HG02623 (cell line): Measurements from ENCODE around the gene KATNAL1.
"Not testable (repeated sequence)": the region's sequence is repeated elsewhere in the genome, so short reads cannot be mapped to it uniquely, and the experiment has no call there.

ENCODE experiments used
- ATAC-seq: cut with Tn5 transposase; IDR thresholded peaks from one replicate; pipeline ENCODE4 v1.9.1; 2021; ENCODE audit warnings: moderate library complexity; ENCODE audit not compliant: unreplicated experiment

The KATNAL1 gene

DNA sequence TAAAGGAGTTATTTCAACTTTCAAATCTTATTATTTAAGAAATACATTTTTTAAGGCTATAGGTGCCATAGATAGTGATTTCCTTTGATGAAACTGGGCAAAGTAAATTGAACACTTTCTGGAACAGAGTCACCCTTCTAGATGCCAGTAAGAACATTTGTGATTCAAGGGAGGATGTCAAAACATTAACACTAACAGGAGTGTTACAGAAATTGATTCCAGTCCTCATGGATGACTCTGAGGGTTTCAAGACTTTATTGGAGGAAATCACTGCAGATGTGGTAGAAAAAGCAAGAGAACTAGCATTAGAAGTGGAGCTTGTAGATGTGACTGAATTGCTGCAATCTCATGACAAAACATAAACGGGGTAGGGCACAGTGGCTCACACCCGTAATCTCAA lies 12.2 kb downstream of the KATNAL1 start:
- ATAC-seq: no peak

DNA sequence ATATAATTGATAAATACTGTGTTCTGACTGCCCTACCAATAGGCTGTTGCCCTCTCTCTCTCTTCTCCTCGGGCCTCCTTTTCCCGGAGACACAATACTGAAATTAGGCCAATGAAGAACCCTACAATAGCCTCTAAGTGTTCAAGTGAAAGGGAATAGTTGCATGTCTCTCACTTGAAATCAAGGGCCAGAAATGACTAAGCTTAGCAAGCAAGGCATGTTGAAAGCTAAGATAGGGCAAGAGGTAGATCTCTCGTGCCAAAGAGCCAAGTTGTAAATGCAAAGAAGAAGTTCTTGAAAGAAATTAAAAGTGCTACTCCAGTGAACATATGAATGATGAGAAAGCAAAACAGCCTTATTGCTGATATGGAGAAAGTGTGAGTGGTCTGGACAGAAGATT lies 13.3 kb downstream of the KATNAL1 start:
- no peak for ATAC-seq

DNA sequence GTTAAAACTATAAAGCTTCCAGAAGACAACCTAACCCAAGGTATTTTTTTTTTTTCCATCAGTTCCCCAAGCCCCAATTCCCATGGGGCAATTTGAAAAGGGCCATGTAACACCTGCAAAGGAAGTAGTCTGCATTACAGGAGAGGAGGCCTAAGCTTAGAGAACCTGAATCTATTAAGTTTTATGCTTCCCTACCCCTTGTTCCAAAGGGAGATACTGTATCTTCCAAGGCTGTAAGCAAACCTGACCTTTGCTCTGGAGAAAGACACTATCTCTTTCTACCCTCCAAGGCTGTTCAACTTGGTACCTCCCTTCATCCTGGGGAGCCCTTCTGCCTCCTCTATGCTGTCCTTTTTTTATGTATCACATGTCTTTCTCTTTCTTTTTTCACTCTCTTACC lies 15.0 kb downstream of the KATNAL1 start:
- no peak for ATAC-seq

DNA sequence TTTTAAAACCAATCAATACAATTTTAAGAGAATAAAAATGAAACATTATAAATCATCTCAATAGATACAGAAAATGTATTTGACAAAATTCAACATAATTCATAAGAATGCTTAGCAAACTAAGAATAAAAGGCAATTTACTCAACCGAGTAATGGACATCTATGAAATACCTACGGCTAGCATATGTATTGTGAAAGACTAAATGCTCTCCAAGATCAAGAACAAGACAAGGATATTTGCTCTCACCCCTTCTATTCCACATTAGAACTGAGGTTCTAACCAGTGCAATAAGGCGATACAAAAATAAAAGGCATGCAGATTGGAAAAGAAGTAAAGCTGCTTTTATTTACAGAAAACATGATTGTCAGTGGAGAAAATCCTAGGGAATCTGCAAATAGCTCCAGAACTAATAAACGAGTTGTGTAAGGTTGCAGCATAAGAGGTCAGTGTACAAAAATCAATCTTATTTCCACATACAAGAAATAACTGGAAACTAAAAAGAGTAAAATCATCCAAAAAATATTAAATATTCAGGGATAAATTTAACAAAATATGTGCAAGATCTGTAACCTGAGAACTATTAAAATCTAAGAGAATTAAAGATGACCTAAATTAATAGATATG lies 16.4 kb downstream of the KATNAL1 start:
- ATAC-seq: no peak

DNA sequence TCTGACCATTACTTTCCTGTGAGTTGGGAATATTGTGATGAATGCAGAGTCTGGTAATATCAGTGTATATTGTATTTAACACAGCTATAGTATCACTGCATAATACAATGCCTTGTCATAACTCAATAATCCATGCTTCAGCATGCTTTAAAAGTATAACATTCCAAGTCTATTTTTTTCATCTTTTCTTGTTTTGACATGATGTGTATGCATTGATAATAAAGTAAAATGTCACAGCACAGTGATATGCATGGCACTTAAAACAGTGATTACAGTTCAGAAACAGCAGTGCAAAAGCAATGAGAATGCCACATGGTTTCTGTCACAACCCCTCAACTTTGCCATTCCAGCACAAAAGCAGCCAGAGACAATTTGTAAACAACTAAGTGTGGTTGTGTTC lies 17.8 kb downstream of the KATNAL1 start:
- ATAC-seq: no peak

DNA sequence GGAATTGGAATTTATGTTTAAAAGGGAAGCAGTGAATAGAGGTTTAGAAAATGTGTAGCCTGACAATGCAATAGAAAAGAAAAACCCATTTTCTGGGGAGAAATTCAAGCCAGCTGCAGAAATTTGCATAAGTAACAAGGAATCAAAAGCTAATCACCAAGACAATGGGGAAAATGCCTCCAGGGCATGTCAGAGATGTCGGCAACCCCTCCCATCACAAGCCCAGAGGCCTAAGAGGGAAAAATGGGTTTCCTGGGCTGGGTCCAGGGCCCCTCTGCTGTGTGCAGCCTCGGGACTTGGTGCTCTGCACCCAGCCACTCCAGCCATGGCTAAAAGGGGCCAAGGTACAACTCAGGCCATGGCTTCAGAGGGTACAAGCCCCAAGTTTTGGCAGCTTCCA lies 21.3 kb downstream of the KATNAL1 start:
- ATAC-seq: not testable (repeated sequence)

DNA sequence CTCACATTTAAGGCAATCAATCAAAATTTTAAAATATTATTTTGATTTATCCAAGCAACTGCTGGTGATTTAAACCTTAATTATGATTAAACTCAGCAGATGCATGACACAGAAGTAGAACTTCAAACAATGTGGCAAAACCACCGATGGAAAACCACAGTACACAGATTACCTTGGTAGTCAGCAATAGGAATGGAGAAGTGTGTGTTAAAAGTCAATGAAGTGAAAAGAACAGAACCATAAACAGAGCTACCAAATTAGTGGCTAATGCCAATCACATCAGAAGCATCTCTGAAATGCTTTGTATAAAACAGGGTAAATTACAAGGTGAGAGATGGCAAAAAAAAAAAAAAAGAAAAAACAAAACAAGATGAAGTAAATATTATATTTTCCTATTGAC lies 31.2 kb downstream of the KATNAL1 start:
- no peak for ATAC-seq

DNA sequence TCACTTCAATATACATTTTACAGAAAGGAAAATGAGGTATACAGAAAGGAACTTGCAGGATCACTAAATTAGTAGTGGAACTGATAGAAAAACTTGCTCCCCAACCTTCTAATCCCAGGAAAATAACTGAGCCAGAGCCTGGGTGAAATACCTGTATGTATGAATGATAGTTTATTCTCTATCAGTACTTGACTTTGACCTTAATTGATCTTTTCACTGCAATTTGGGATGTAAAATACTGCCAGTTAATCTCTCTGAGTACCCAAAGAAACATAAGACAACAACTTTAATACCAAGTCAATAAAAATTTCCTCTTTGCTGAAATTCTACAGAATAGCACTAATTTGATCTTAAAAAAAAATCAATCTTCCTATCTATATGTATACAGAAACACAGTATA lies 33.3 kb downstream of the KATNAL1 start:
- ATAC-seq: no peak

DNA sequence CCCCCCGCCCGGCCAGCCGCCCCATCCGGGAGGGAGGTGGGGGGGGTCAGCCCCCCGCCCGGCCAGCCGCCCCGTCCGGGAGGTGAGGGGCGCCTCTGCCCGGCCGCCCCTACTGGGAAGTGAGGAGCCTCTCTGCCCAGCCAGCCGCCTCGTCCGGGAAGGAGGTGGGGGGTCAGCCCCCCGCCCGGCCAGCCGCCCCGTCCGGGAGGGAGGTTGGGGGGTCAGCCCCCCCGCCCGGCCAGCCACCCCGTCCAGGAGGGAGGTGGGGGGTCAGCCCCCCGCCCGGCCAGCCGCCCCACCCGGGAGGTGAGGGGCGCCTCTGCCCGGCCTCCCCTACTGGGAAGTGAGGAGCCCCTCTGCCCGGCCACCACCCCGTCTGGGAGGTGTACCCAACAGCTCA lies 37.3 kb downstream of the KATNAL1 start:
- ATAC-seq: not testable (repeated sequence)

DNA sequence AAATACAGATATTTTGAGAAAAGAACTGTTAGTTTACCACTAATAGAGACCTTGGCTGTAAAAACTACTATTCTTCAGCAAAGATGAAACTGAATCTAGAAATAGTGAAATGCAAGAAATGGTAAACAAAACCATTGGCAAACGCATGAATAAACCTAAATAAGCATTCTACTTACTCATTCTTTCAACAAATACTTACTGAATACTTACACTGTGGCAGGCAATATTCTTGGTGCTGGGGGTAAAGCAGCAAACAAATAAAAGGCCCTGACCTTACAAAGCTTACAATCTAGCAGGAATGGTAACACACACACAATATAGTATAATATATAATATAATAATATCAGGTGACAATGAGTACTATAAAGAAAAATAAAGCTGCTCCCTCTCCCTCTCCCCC lies 38.7 kb downstream of the KATNAL1 start:
- no peak for ATAC-seq

DNA sequence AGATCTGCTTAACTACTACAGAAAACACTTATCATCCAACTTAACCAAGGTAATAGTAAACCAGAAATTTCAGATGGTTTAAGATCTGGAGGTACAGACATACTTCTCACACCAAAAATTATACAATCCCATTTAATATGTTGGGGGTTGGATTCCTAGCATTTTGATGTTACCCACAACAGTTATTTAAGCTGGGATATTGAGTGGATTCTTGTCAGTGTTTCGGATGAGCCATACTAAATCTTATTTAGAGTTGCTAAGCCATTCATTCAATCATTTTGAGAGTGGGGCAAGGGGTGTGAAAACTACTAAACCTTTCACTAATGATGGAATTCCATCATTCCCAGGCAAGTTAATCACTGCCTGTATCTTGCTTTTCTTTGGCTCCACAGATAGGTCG lies 40.6 kb downstream of the KATNAL1 start:
- ATAC-seq: no peak

DNA sequence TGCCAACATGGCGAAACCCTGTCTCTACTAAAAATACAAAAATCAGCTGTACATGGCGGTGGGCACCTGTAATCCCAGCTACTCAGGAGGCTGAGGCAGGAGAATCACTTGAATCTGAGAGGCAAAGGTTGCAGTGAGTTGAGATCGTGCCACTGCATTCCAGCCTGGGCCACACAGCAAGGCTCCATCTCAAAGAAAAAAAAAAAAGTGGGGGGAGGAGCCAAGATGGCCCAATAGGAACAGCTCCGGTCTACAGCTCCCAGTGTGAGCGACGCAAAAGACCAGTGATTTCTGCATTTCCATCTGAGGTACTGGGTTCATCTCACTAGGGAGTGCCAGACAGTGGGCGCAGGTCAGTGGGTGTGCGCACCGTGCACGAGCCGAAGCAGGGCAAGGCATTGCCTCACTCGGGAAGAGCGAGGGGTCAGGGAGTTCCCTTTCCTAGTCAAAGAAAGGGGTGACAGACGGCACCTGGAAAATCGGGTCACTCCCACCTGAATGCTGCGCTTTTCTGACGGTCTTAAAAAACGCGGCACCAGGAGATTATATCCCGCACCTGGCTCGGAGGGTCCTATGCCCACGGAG lies 48.1 kb downstream of the KATNAL1 start:
- ATAC-seq: not testable (repeated sequence)

DNA sequence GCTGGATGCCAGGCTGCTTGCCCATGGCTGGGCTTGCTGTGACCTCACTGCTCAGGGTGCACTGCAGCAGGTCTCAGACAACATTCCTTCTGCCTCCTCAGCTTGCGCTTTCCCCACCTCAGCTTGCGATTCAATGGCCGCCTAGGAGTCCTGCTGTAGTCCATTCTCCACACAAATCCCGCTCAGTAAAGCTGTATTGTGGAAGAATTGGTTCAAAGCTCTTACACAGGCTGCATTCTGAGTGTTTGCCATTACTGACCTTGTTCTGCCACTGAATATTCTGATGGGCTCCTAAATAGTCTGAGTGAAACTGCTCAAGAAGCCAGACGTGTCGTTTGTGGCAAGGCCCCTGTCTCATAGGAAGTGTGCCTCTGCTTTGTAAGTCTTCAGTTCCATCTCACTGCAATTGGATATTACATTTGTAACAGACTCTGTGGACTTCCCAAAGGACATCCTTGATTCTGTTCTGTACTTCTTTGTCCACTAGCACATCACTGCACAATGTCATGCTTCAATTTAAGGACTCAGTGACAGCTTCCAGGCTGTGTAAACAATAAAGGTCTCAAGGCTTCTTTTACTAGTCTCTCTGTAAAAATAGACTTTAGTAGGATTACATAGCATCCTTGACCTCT lies 49.8 kb downstream of the KATNAL1 start:
- ATAC-seq: no peak

DNA sequence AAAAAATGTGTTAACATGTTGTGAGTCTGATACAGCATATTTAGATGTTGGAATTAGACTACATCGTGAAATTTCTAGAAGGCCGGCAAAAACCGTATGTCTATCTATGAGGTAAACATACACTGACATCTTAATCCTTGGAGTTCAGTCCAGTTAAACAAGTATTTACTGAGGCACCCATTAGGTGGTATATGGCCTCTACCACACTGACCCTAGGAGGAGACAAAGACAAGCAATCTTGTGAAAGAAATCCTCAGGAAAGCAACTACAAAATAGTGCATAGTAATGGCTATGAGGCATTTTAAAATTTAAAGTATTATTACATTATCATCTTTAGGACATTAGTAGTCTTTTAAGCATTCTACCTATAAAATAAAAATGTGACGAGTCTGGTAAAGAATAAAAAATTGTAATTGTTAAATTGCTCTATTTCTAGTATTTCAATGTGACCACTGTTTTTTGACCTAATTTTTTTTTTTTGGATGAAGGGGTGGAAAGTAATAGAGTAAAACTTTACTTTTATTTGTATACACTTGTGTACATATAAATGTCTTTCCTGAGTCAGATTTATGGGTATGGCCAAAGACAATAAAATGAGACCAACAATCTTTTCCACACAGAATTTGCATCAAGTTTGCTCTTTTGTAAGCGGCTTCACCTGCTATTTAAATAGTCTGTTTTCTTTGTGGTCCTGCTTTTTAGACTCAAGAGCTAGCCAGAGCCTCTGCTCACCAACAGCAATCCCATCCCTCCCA lies 50.5 kb downstream of the KATNAL1 start:
- no peak for ATAC-seq

DNA sequence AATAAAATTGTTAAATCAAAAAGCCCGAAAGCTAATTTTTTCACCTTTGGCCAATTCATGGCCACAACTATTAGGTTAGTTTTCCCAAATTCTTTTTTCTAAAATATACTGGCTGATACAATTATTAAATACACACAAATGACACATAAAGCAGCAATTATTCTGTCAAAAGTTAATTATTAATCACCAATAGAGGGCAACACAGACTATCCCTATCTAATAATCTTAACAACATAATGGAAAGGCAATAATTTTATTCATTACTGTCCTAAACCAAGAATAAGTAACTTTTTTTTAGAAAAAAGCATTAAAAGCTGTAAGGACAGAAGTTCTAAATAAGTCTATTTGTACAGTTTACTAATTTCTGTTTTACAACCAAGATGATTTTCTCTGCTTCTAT lies 51.7 kb downstream of the KATNAL1 start:
- ATAC-seq: no peak

DNA sequence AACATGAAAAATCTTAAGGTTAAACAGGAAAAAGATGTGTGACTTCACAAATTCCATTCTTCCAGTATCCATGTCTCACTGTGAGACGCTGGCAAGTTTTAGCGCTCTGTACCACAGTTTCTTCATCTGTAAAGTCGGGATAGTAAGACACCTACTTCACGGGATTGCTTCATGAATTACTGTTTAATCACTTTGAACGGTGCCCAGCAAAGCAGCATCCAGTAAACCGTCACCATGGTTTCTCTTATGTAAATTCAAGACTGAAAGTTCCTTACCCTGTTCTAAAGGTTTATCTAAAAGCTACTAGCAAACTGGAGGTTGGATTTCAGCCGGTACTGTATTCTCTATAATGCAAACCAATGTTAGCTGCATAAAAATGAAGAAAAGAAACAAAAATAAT lies 53.5 kb downstream of the KATNAL1 start:
- no peak for ATAC-seq

DNA sequence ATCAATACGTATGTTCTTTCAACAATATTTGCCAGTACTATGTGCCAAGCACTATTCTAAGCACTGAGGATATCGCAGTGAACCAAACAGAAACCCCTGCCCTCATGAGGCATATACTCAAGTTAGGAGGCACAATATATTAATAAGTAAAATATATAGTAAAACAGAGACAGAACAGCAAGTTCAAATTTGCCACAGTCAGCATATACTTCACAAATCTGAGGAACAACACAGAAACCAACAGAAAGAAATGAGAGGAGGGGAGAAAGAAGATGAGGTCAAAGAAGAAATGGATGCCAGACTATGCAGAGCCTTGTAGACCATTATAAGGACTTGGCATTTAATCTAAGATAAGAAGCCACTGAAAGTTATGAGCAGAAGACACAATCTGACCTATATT lies 59.9 kb downstream of the KATNAL1 start:
- no peak for ATAC-seq

DNA sequence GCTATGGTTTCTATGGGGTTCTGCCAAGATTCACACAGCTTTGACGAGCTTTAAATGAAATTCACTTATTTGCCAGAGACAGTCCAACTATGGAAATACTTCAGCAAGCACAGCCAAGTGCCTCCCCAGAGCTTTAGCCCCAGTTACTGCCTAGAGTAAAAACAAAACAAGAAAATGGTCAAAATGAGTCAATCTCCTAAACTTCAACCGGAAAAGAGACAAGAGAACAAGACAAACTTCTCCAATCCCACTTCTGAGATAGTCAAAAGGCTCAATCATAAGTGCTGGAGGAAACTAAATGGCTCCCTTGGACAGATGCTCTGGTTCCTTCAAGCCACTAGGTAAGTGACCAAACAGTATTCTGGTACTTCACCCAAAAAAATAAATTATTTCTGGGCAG lies 65.8 kb downstream of the KATNAL1 start:
- ATAC-seq: peak; percentile 68

DNA sequence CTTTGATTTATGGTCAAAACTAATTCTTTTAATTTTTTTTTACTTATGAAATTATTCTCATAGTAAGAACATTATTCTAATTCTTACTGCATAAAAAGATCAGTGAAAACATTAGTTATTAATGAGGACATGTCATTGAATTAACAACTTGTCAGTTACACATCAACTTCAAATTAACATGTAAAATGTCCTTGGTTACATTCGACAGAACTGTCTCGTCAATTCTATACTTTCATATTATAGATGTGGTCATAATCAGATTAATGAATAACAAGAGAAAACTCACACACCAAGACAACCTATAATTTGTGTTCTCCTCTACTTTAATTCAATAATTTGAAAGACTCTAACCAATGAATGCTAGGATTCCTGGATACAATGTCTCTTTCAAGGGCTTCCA lies 66.7 kb downstream of the KATNAL1 start:
- ATAC-seq: no peak

DNA sequence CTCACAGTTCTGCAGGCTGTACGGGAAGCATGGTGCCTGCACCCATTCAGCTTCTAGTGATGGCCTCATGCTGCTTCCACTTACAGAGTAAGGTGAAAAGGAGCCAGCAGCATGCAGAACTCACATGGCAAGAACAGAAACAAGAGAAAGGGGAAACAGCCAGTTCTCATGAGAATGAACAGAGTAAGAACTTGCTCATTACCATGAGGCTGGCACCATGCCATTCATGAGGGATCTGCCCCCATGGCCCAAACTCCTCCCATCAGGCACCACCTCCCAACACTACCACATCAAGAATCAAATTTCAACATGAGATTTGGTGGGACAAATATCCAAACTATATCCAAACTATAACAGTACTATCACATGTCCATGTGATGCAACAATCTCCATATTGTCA lies 72.1 kb downstream of the KATNAL1 start:
- no peak for ATAC-seq

DNA sequence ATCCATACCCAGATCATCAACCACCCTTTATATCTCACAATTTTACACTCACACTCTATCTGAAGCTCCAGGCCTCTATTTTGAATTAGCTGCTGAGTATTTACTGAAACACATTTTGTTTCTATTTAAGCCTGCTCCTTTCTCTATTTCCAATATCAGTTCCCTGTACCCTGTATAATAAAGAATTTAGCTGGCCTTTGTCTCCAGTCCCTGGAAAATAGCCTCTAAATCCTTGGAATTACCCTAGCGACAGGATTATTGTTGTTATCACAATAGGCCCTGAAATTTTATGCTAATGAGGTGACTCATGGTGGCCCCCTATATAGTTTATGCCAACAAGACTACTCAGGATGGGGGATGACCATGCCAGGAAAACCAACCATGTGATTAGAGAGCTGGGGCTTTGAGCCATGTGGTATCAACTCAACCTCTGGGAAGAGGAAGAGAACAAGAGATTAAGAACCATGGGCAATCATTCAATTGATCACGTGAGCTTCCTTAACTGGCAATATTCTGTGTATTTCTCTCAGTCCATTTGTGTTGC lies 72.7 kb downstream of the KATNAL1 start:
- ATAC-seq: no peak

DNA sequence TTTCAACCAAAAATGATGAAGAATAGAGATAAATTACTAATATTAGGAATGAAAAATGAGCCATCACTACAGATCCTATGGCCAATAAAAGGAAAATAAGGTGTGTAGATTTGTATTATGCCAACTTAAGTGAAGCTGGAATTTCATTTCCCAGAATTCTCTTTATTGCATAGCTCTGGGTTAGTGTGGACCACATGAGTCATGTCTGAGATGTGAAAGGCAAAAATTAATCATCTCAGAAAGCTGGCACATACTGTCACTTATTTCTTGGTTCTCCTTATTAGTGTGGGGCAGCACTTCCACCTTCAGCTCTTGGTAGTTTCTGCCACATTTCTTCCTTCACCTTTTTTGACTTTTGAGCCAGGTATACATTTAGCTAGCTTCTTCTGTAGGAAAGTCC lies 82.6 kb downstream of the KATNAL1 start:
- ATAC-seq: no peak
